ENCODE data around the gene ANKH.
"Not testable (repeated sequence)": the region's sequence is repeated elsewhere in the genome, so short reads cannot be mapped to it uniquely, and the experiment has no call there.

ANKH gene

DNA sequence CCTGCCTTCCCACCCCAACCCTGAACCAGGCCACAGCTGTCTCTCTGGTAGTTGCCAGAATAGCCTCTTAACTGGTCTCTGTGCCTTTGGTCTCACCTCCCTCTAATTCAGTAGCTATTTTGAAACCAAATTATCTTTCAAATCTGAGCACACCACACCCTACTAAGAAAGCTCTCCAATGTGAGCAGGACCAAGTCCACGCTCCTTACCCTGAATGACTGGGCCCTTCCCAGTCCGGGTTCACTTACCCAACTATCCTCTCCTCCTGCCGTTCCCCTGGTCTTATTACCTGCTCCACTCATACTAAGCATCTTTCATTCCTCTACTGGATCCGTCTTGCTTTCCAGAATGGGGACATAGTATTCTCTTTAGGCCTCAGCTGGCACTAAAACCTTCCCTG, 16.8 kb downstream of the ANKH start:
- no peak for DNase-seq (ENCODE audit: low read depth)

DNA sequence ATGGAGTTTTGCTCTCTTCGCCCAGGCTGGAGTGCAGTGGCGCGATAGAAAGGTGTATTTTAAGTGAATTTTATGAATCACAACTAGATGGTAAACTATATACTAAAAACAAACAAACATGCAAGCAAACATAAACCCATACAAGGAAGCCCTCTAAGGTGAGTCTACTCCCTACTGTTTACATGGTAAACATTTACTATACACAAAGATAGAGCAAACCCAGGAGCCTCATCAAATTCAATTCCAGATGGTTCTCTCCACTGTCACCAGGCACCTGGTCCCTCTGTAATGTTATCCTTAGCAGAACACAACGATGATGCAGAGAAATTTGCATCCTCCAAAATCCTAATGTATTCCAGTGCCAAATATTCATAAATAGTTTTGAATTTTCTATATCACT, 17.9 kb downstream of the ANKH start:
- DNase-seq (ENCODE audit: low read depth): no peak

DNA sequence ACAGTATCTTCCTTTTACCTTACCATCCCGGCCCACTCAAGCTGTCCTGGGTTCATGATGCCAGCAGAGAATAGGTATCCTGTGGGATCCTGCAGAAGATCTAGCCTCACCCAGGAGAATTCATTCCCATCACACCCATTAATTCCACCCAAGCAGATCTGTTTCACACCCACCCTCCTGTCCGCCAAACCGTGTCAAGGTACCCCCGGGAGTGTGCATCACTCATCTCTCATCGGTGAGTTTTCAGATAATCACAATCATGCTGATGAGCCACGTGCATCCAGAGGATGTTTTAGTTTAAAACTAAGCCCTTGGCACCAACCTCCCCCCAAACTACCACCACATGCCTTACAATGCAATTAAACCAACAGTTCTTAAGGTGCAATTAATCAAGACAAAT, 18.8 kb downstream of the ANKH start:
- DNase-seq (ENCODE audit: low read depth): no peak

DNA sequence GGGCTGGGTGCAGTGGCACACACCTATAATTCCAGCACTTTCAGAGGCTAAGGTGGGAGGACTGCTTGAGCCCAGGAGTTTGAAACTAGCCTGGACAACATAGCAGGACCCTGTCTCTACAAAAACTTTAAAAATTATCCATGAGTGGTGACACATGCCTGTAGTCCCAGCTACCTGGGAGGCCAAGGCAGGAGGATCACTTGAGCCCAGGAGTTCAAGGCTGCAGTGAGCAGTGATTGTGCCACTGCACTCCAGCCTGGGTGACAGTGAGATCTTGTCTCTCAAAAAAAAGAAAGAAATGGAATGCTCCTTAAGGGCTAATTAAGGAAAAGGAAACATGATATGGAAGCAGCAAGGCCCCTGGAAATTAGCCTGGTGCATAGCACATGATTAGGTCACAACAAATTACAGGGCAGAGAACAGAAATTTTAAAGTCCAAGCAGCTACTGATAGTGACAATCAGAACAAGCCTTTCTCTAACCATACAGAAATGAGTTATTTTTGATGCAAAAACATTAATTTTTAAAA, 19.5 kb downstream of the ANKH start:
- no peak for DNase-seq (ENCODE audit: low read depth)

DNA sequence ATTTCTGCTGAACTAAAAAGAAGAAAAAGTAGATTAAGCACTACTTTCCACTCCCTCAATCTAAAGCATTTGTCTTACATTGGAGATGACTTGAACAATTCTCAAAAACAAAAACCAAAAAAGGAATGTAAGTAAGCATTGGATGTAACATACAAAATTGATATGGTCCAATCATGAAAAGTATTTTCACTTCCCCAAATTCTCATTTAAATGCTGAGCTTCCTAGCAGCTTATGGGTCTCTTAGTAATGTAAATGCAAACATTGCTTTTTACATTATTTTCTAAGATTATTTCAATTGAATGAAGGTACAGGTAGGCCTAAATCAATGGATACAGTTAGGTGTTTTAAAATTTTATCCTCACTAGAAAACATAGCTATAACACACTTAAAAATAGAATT, 20.0 kb downstream of the ANKH start:
- no peak for DNase-seq (ENCODE audit: low read depth)

DNA sequence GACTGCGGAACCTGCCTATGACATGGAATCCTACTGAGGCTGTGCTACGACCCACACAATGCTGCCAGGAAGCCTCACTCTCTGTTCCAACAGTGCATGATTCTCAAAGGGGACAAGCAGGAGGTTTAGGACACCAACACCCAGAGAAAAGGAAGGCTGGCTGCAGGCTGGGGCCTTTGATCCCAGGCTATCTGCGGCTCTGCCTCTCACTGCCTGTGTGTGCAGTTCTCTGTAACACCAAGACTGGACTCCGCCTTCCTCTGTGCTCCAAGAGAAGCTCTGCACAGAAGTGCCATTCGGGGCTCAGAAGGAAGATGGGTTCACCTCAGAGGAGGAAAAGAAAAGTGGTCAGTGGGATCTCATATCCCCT, 20.5 kb downstream of the ANKH start:
- DNase-seq (ENCODE audit: low read depth): no peak

DNA sequence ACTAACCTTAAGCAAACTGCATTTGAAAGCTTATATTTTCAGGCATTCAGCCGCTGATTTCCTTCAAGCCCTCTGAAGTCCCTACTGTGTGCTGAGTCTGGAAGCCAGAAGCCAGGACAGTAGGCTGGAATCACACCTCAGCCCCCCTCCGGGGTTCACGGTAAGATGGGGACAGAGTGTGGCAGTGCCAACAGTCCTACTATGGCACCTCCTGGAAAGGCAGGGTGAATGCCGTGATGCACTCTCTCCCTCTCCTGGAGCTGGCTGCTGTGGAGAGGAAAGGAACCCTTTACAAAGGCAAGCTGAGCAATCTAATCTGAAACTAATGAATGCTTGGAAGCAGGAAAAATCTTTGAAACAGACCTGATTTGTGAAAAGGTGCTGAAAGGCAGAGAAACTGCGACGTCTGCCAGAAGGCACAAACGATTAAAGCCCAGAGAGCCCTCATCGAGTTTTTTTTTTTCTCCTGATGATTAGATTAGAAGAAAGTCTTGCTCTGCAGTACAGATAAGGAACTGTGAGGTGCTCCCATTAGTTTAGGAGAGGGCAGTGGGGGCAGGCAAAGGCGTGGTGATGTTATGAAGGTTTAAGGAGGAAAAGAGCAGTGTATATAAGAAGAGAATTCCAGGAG, 21.0 kb downstream of the ANKH start:
- no peak for DNase-seq (ENCODE audit: low read depth)

DNA sequence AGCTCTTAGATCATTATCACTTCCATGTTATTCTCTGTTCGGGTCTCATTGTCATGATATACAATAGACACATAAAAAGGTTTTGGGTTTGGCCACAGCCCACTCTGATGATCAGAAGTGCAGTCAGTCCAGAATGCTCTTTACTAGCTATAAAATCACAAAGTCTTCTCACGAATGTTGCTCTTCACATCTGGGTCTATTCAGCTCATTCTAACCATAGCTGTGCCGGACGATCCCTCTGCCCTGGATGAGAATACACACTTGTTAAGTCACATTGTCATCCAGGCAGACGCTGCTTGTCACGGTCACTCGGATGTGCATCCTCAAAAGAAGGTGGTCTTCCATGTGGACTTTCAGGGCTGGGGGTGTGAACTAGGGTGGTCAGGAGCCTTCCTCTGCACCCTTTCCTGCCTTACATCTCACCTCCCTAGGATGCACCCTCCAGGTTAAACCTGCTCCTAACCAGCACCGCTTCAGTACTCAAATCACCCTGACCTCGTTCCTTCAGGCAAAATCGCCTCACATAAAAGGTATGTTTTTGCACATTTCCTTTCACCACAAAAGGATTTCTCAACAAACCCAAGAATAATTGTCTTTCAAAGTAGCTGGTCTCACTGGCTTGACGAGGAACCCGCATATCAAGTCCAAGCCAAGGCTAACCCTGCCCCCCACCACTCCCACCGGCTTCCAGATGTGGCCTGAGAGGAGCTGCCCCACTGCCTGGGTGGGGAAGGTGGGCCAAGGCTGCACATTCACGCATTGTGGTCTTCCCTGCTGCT, 21.9 kb downstream of the ANKH start:
- DNase-seq (ENCODE audit: low read depth): peak; percentile 19

DNA sequence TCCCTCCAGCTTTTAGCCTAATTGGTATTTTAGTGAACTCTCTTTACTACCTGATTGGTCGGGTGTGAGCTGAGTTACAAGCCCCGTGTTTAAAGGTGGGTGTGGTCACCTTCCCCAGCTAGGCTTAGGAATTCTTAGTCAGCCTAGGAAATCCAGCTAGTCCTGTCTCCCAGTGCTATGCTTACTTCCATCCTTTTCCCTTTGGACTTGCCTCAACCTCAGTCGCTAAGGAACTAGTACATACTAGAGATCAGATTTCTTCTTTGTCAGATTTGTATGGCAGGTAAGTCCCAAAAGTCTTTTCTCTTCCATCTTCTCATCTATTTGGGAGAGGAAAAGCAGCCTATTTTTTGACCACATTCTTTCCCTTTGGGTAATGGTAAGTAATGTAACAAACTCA, 22.6 kb downstream of the ANKH start:
- not testable (repeated sequence) for DNase-seq (ENCODE audit: low read depth)

DNA sequence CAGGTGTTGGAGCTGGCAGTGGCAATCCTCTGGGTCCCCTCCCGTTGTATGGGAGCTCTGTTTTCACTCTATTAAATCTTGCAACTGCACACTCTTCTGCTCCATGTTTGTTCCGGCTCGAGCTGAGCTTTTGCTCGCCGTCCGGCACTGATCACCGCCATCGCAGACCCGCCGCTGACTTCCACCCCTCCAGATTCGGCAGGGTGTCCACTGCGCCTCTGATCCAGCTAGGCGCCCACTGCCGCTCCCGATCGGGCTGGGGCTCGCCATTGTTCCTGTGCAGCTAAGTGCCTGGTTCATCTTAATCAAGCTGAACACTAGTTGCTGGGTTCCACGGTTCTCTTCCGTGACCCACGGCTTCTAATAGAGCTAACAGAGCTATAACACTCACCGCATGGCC, 23.2 kb downstream of the ANKH start:
- no peak for DNase-seq (ENCODE audit: low read depth)

DNA sequence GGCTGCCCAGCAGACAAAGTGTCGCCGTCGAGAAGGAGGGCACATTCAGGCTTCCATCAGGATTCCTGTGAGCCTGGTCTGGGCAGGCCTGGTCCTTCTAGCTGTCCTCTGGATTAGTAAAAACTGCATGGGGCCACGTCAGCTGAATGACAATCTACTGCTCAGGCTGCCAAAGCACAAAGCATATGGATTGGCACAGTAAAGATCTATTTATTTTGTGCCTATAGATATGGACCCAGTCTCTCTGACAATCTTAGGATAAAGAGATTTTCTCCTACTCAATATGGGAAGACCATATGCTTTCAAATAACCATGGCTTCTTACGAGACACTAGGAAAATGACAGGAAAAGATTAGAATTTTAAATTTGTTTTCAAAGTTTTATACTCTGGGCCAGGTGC, 24.1 kb downstream of the ANKH start:
- DNase-seq (ENCODE audit: low read depth): no peak

DNA sequence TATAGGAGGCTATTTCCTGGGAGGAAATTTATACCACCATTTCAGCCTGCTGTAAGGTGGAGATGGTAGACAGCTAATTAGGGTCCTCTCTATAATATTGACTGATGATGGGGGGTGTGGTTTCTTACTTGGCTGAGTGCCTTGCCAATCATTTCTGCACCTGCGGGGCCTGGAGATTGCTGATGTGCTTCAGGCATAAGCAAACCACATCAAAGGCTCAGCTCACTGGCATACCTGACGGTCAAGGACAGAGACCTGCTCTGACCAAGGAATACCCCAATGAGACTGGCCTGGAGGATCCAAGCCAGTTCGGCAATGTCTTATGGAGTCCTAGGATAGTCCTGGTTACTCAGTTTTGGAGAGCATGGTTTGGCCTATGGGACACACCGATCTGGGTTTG, 29.5 kb downstream of the ANKH start:
- no peak for DNase-seq (ENCODE audit: low read depth)

DNA sequence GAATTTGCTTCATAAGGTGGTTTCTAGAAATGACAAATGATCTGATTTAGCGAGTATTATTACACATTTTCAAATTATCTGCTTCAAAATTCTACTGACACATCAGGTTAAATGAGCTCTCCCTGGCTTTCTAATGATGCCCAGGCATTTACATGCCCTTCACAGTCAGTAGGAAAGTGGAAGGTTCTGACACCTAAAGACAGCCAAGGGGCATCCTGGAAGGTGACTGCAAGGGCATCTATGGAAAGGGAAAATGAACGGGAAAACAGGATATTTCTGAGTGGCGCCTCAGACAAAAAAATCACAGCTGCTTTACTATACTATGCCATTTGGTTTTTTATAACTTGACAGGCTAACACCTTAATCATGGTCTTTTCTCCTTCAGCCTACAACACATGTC, 31.0 kb downstream of the ANKH start:
- DNase-seq (ENCODE audit: low read depth): no peak

DNA sequence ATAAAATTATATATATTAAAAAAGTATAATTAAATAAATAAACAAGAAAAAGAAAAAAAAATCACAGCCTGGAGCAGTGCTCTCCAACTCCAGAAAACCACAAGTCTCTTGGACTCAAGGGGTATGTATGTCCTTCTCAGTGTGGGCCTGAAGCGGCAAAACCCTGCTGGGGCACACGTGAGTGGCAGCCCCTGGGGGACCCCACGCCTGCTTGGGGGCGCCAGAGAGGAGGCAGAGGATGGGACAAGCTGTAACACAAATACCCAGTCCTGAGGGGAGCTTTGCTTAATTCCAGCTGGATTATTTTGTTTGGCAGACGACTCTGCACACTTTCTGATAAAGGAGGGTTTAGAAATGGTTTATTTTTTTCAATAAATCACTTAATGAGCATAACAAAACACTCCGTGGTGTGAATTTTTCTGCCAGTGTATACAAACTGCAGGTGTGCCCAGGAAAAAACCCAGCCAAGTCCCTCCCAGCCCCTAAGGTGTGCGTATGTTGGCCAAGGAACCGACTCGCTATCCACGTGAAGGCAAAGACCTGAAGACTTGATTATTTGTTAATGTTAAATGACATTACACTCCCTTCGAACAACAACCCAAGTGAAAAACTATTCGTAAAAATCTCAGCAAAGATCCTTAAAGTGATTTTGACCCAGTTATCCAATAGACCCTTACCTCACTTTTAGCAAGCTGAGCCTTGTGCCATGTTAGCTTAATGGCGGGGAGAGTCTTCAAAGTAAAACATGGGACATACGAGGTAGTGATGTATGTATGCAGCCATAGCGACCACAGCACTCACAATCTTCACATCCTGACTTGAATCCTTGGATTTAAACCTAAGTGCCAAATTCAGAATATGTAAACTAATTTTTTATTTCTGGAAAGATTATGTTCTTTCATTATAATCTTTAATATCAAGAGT, 32.9 kb downstream of the ANKH start:
- no peak for DNase-seq (ENCODE audit: low read depth)

DNA sequence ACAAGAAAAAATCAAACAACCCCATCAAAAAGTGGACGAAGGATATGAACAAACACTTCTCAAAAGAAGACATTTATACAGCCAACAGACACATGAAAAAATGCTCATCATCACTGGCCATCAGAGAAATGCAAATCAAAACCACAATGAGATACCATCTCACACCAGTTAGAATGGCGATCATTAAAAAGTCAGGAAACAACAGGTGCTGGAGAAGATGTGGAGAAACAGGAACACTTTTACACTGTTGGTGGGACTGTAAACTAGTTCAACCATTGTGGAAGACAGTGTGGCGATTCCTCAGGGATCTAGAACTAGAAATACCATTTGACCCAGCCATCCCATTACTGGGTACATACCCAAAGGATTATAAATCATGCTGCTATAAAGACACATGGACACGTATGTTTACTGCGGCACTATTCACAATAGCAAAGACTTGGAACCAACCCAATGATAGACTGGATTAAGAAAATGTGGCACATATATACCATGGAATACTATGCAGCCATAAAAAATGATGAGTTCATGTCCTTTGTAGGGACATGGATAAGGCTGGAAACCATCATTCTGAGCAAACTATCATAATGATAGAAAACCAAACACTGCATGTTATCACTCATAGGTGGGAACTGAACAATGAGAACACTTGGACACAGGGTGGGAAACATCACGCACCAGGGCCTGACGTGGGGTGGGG, 34.0 kb downstream of the ANKH start:
- DNase-seq (ENCODE audit: low read depth): not testable (repeated sequence)

DNA sequence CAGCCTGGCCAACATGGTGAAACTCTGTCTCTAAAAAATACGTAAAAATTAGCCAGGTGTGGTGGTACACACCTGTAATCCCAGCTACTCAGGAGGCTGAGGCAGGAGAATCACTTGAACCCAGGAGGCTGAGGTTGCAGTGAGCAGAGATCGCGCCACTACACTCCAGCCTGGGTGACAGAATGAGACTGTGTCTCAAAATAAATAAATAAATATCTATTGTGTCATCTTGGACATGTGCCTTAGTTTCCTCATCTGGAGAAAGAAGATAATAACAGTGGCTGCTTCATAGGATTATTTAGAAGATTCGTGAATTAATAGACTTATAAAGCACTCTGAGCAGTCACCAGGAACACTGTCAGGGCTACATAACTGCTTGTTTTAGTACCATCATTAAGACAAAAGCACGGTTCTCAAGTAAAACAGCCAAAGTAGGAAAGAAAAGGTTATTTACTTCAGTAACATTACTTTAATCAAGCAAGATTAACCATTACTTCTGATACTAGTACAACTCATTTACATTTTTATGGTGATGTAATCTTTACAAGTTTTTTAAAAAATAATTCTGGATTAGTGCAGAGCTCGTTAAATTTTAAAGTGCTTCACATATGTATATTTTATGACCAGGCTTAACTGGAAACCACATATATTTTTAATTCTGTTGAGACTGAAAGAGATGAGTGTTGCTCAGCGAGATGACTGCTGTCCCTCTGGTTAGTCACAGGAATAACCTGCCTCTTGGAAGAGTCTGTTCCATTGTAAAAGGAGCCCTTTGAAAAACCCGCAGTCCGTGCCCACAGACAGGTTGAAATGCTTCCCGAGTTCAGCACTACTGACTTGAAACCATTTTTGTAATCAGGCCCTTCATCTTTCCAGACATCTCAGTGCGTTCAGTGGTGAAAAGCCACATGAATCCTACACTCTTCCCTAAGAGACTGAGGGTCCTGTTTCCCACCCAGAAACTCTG, 36.7 kb downstream of the ANKH start:
- peak; percentile 45 for DNase-seq (ENCODE audit: low read depth)

DNA sequence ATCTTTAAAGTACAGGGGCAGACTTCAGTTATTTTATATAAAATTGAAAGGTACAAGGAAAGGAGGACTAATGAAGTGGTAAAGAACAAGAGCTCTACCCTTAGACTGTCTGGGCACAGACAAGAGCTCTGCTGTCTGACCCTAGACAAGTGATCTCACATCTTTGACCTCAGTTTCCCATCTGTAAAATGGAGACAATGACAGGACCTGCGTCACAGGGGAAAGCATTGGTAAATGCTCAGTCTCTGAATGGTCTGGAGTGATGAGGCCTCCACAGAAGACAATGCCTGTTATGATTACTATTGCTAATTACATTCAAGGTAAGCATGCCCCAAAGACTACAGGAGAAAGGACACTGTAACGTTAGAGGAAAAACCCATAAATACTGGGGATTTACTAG, 37.5 kb downstream of the ANKH start:
- DNase-seq (ENCODE audit: low read depth): no peak

DNA sequence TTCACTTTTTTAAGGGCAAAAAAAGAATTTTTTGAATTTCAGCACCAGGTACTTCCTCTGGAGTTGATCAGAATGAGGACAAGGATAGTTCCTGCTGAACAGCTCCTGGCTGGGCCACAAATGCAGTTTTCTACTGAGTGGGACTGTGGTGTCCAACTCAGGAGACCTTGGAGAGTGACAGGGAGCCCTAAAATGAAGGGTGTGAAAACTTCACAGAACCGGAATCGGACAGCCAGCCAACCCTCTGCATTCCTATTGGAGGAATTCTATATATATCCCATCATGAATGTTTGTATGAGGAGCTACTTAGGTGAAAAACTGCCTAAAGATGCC, 40.6 kb downstream of the ANKH start:
- DNase-seq (ENCODE audit: low read depth): no peak

DNA sequence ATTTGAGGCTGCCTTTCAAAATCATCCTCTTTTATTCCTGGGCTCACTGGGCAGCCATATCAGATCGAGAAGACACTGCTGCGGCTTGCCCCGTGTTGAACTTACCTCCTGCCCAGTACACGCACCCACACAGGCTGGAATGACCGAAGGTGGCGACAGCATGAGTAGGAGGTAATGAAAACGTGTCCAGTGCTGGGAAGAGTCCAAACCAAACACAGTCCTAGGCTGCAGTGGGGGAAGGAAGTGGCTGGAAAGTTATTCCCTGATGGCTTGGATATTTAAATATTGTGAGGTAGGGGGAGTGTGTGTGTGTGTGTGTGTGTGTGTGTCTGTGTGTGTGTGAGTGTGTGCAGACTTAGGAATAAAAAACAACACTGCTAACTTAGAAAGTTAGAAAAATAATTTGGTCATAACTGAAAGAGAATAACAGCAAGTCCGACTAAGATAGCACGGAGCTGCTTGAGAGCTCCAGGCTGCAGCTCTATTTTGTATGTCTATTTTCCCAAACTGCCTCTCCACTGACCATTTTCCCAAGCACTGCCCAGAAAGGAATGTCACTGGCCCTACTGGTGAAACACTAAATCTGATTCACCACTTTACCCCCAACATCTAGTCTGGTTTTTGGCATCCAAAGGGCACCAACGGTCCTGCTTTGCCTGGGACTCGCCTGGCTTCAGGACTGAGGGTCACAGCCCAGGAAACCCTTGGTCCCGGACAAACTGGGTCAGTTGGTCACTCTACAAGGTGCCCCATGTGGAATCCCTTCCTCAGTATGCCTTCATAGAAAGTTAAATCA, 41.2 kb downstream of the ANKH start:
- DNase-seq (ENCODE audit: low read depth): no peak

DNA sequence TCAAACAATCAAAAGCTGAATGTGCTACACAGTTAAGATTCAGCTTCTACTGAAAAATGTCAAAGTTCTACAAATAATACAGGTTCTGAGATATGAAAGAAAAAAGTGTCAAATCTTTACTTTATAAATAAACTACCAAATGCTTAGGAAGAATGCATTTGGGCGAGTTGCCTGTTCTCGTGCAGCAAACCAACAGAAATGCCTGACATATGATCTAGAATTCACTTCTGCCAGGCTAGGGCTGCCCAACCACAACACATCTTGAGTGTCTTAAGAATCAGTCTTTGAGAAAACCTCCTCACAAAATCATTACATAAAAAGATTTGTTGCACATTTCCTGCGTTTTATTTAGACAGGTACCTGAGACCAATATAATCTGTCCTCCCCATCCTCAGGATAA, 42.2 kb downstream of the ANKH start:
- no peak for DNase-seq (ENCODE audit: low read depth)

Data from ELR (cell line).